Parathyroid adenoma (tissue), 2 donors: ENCODE data around the gene OR52L1.

Experiments
- H2AFZ ChIP-seq: fragments of 300-600 bp; sonication (generic); one replicate; pipeline ENCODE4 v1.7.0; 2017; ENCODE audit warnings: antibody characterized with exemption, mild to moderate bottlenecking
- H3K27ac ChIP-seq: fragments of 300-600 bp; sonication (generic); one replicate; pipeline ENCODE4 v1.7.0; 2017
- H3K27me3 ChIP-seq: fragments of 300-600 bp; sonication (generic); one replicate; pipeline ENCODE4 v1.7.0; 2017; ENCODE audit warnings: low read length; ENCODE audit not compliant: control insufficient read depth, insufficient read depth
- H3K36me3 ChIP-seq: fragments of 300-600 bp; sonication (generic); one replicate; pipeline ENCODE4 v1.7.0; 2017; ENCODE audit warnings: low read length; ENCODE audit not compliant: control insufficient read depth, insufficient read depth
- H3K4me1 ChIP-seq: fragments of 300-600 bp; sonication (generic); one replicate; pipeline ENCODE4 v1.7.0; 2017; ENCODE audit warnings: control low read depth
- H3K4me2 ChIP-seq: fragments of 300-600 bp; sonication (generic); one replicate; pipeline ENCODE4 v1.7.0; 2017; ENCODE audit warnings: low read length
- H3K4me3 ChIP-seq: fragments of 300-600 bp; sonication (generic); one replicate; pipeline ENCODE4 v1.7.0; 2017; ENCODE audit warnings: low read depth, low read length
- H3K79me2 ChIP-seq: fragments of 300-600 bp; sonication (generic); one replicate; pipeline ENCODE4 v1.7.0; 2017; ENCODE audit warnings: control low read depth
- H3K9ac ChIP-seq: fragments of 300-600 bp; sonication (generic); one replicate; pipeline ENCODE4 v1.7.0; 2017; ENCODE audit warnings: mild to moderate bottlenecking
- H3K9me3 ChIP-seq: fragments of 300-600 bp; sonication (generic); one replicate; pipeline ENCODE4 v1.7.0; 2017; ENCODE audit warnings: low read length; ENCODE audit not compliant: control insufficient read depth
- TF ChIP-seq, protein P1 (sequence below): fragments of 300-600 bp; sonication (generic); IDR thresholded peaks from one replicate; pipeline ENCODE4 v1.7.0; 2017; ENCODE audit warnings: antibody characterized with exemption, mild to moderate bottlenecking
- donor health status: primary hyperparathyroidism.

Gene OR52L1

DNA sequence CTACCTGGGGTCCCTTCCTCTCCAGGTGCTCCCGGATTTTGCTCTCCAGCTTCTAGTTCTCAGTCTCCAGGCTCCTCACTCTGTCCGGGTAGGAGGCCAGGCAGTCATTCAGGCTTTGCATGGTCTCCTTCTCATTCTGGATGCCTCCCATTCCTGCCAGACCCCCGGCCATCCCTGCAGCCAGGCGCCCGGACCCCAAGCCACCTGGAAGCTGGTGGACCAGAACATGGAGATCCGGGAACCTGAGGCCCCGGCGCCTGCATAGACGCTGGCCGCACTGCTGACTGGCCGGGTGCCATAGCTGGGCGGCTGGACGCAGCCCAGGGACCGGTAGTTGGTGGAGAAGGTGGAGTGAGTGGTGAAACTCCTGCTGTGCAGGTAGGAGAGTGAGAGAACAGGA is 8.0 kb upstream of the OR52L1 start:
- Histone ChIP-seq H3K36me3 (no peaks in the 10 kb centered on the region), H3K9ac (no peak overlapping the region), H2AFZ (no peak overlapping the region), H3K4me1 (no peaks in the 10 kb centered on the region), H3K79me2 (no peaks in the 10 kb centered on the region), H3K4me2 (no peak overlapping the region), H3K27ac (no peak overlapping the region), H3K9me3 (no peaks in the 10 kb centered on the region), H3K4me3 (no peak overlapping the region), H3K27me3 (no peaks in the 10 kb centered on the region)
- TF ChIP-seq, protein P1, sequence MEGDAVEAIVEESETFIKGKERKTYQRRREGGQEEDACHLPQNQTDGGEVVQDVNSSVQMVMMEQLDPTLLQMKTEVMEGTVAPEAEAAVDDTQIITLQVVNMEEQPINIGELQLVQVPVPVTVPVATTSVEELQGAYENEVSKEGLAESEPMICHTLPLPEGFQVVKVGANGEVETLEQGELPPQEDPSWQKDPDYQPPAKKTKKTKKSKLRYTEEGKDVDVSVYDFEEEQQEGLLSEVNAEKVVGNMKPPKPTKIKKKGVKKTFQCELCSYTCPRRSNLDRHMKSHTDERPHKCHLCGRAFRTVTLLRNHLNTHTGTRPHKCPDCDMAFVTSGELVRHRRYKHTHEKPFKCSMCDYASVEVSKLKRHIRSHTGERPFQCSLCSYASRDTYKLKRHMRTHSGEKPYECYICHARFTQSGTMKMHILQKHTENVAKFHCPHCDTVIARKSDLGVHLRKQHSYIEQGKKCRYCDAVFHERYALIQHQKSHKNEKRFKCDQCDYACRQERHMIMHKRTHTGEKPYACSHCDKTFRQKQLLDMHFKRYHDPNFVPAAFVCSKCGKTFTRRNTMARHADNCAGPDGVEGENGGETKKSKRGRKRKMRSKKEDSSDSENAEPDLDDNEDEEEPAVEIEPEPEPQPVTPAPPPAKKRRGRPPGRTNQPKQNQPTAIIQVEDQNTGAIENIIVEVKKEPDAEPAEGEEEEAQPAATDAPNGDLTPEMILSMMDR: no peak

DNA sequence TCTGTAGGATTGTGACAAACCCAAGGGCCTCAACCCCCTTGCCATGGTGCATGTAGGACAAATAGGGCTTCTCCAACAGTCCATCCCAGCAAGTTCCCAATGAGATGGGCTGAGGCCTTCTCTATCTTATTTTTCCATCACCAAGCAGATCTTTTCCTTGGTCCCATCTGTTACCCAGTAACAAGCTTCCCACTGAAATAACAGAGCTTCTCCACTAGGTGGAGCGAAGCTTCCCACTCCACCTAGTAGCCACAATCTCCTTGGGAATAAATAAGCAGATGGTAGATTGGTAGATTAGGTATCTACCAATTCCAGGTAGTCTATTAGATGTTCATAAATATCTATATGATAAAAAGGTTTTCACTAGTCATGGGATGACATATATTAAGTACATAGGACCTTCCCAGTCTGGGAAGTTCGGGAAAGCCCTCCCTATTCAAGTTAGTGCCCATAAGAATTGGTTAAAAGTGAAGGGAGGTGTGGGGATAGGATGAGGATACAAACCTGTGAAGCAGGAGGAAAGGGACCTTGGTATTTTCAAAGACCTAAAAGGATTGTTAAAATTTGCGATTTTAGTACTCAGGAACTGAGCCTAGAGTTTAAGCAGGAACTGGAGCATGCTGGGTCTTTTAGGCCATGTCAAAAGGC is 5.9 kb upstream of the OR52L1 start:
- H3K27ac ChIP-seq: no peak overlapping the region
- H3K27me3 ChIP-seq: no peaks in the 10 kb centered on the region
- no peak overlapping the region for H2AFZ ChIP-seq
- H3K9ac ChIP-seq: no peak overlapping the region
- H3K9me3 ChIP-seq: no peaks in the 10 kb centered on the region
- TF ChIP-seq, protein P1: peak; percentile 13
- H3K4me3 ChIP-seq: no peak overlapping the region
- no peak overlapping the region for H3K4me2 ChIP-seq
- no peaks in the 10 kb centered on the region for H3K36me3 ChIP-seq
- H3K79me2 ChIP-seq: no peaks in the 10 kb centered on the region
- H3K4me1 ChIP-seq: no peaks in the 10 kb centered on the region

DNA sequence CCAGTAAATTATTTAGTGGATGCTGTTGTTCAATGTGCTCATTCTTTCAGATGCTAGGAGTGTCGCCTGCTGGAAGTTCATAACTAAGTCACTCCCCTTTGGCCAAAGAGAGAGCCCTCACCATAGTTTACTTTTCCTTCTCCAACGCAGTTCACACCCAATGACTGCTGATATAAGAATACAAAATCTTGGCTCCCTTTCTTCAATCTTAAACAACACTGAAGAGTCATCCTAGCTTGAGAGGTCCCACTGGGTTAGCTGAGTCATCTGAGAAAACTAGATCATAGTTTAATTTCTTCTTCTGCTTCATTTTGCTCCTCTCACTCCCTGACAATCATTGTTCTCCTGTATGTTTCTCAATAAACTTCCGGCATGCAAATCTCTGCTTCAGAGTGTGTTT is 5.4 kb upstream of the OR52L1 start:
- Histone ChIP-seq H3K4me1 (no peaks in the 10 kb centered on the region), H3K27ac (no peak overlapping the region), H3K36me3 (no peaks in the 10 kb centered on the region), H3K79me2 (no peaks in the 10 kb centered on the region), H3K4me3 (no peak overlapping the region), H3K9ac (no peak overlapping the region), H3K4me2 (no peak overlapping the region), H3K9me3 (no peaks in the 10 kb centered on the region), H2AFZ (no peak overlapping the region), H3K27me3 (no peaks in the 10 kb centered on the region)
- TF ChIP-seq, protein P1: no peak

DNA sequence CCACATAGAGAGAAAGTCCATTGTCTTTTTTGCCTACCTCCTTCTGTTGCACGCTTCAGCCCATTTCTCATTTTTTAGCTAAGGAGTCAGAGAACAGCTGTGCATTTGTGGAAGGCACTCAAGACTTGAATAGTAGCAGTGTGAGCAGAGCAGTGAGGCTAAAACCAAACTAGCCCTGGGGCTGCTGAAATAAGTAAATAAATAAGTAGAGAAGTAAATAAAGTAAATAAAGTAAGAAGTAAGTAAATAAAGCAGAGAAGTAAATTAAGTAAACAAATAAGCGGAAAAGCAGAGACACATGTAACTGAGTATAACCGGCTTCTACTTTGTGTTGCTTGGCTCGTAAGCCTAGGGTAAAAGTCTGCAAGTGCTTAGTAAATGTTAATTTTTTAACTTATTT is 2.4 kb upstream of the OR52L1 start:
- Histone ChIP-seq H3K27ac (no peak overlapping the region), H3K4me2 (no peak overlapping the region), H3K4me1 (no peaks in the 10 kb centered on the region), H3K4me3 (no peak overlapping the region), H2AFZ (no peak overlapping the region), H3K36me3 (no peaks in the 10 kb centered on the region), H3K9ac (no peak overlapping the region), H3K79me2 (no peaks in the 10 kb centered on the region), H3K9me3 (no peaks in the 10 kb centered on the region), H3K27me3 (no peaks in the 10 kb centered on the region)
- TF ChIP-seq, protein P1: no peak

DNA sequence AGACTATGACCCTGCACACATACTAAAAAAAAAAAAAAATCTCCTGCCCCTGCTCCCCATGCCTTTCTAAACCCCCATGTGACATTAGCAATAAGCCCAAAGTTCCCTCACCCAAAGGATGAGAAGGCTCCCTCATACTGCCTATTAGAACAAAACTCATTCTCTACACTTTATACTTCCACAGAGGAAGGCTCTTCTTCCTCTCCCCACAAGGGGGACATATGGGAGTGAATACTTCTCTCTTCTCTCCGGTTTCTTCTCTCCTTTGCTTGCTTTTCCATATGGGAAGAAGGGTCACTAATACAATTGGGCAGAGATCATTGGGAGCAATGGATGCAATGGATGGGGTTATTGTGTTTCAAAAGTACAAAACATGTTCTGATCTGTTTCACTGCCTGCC is 3.3 kb downstream of the OR52L1 start:
- TF ChIP-seq, protein P1: no peak

More for the DNA sequence above, 3.3 kb downstream of the OR52L1 start:
- Histone ChIP-seq H2AFZ (no peak overlapping the region), H3K4me1 (no peaks in the 10 kb centered on the region), H3K4me2 (no peak overlapping the region), H3K27ac (no peak overlapping the region), H3K9me3 (no peaks in the 10 kb centered on the region), H3K9ac (no peak overlapping the region), H3K4me3 (no peak overlapping the region), H3K79me2 (no peaks in the 10 kb centered on the region), H3K27me3 (no peaks in the 10 kb centered on the region), H3K36me3 (no peaks in the 10 kb centered on the region)
